ENCODE data around the gene TST.

DNA sequence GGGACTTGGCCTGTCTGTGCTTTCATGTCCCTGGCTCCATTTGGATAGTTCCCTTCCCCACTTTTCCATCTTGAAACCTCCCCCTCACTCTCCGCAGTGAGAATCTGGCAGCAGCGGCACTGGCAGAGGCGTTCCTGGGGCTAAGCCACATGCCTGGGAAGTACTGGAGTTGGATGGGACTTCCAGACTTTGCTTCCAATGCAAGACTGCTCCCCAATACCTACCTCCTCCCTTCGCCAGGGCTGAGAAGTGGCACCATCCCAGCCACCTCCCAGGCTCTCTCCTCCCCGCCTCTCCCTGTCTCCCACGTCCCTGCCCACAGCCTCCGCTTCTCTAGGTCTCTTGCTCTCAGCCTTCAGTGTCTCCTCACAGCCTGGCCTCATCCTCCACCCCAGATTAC is 16.6 kb downstream of the TST start:
- TF ChIP-seq TAF1 (IDR thresholded peaks at IDR 0.05; ENCODE audit: borderline replicate concordance, insufficient read depth, low read length) = no peak
- TF ChIP-seq POLR2AphosphoS5 (IDR thresholded peaks at IDR 0.05; ENCODE audit: low read depth, low read length) = no peak
